Right kidney (tissue), 1 donor: ENCODE results near the gene ACAP1.
A peak's percentile ranks its signal among the peaks of the same experiment; 100 is the strongest.
"Not testable (repeated sequence)": the region's sequence is repeated elsewhere in the genome, so short reads cannot be mapped to it uniquely, and the experiment has no call there.

Experiments
- DNase-seq: peaks from one replicate; pipeline ENCODE4 v3.0.0-alpha.2; 2016

Gene ACAP1

DNA sequence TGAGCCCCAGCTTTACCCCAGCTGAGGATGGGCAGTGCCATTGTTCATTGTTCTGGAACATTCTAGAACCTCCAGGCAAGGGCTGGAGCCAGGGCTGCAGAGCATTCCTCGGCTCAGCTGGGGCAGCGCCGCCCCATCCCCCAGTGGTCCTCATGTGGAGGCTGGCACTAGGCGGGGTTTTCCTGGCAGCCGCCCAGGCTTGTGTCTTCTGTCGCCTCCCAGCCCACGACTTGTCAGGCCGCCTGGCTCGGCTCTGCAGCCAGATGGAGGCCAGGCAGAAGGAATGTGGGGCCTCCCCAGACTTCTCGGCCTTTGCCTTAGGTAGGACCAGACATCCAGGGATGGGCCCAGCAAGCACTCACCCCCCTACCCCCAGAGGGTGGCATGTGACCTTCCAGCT is 18.7 kb downstream of the ACAP1 start, which contains the start of gene TMEM95:
Gene TMEM95 (plus strand): TSS at position 104 of the 400 bp plus-strand sequence. CDS start 49 bp downstream, at position 153.
- DNase-seq, result no peak

DNA sequence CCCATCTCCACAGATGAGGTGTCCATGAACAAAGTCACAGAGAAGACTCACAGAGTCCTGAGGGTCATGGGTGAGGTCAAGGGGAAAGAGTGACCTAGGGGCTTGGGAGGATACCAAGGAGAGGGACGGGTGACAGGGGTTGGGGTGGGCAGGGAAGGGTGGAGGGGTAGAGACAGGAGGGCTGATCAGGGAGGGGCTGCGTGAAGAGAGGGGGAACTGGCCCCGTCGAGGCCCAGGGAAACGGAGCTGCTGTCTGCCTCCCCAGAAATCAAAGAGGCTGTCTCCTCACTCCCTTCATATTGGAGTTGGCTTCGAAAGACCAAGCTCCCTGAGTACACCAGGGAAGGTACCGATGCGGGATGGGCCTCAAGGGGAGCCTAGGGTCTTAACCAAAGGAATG is 19.2 kb downstream of the ACAP1 start:
- no peak for DNase-seq

DNA sequence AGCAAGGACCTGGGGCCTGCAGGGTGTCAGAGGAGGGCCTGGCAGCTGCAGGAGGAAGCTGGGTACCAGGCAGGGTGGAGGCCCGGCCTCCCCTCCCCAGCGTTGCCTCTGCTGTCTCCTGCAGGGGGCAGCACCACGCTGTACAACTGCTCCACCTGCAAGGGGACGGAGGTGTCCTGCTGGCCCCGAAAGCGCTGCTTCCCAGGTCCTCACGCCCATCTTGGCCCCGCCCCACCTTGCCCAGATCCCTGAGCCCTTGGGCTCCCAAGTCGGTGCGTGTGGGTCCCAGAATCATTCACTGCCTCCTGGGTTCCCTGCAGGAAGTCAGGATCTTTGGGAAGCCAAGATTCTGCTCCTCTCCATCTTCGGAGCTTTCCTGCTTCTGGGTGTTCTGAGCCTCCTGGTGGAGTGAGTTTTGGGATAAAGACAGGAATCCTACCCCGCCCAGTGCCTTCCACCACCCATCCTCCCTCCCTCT is 19.8 kb downstream of the ACAP1 start:
- DNase-seq, result peak; percentile 76

DNA sequence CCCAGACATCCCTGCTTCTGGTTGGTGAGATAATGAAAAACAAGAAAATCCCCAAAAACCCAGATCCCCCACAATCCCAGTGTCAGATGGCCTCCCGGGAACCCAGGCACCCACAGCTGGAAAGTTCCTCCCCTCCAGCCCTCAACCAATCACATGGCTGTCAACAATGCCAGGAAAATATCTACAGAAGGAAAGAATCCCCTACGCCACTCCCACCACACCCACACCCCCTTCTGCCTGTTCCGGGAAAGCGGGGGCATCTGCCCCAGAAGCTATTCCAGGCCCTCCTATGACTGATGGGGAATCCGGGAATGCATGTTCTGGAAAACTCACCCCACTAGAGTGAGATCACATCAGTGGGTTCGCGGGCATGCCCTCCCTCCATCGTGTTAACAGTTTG is 20.4 kb downstream of the ACAP1 start:
- DNase-seq, result no peak

DNA sequence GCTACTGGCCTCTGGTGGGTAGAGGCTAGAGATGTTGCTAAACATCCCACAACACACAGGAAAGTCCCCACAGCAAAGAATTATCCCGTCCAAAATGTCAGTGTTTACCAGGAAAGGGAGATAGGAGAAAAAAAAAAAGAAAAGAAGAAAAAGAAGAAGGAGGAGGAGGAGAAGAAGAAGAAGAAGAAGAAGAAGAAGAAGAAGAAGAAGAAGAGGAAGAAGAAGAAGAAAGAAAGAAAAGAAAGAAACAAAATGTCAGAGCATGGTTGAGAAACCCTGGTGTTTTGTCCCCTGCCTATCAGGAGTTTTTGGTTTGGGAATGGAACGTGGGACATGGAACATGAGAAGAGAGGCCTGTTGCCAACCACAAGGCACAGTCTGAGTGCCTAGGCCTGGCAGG is 21.1 kb downstream of the ACAP1 start:
- no peak for DNase-seq

DNA sequence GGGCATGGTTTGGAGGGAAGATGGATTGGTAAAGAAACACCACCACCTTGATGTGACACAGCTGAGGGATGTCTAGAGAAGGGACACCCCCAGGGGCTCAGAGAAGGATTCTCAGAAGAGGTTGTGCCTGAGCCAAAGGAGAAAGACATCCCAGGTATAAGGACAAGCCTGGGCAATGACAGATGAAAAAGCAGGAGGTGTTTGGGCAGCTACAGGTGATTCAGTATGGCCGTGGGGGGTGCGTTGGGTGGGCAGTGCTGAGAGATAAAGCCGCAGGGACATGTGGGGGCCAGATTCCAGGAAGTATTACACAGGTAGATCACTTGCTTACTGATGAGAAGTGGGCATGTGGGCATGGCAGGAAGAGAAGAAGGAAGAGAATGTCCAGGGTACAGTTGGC is 25.6 kb downstream of the ACAP1 start:
- DNase-seq, result no peak

DNA sequence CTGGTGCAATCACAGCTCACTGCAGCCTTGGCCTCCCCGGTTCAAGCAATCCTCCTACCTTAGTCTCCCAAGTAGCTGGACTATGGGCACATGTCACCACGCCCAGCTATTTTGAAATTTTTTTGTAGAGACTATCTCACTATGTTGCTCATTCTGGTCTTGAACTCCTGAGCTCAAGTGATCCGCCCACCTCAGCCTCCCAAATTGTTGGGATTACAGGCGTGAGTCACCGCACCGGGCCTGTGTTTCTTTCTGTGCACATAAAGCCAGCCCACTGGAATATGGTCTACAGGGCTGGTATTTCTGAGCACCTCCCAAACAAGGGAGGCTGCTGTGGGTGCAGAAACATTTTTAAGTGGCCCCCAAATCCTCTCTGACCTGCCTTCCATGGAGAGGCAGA is 27.0 kb downstream of the ACAP1 start:
- no peak for DNase-seq

DNA sequence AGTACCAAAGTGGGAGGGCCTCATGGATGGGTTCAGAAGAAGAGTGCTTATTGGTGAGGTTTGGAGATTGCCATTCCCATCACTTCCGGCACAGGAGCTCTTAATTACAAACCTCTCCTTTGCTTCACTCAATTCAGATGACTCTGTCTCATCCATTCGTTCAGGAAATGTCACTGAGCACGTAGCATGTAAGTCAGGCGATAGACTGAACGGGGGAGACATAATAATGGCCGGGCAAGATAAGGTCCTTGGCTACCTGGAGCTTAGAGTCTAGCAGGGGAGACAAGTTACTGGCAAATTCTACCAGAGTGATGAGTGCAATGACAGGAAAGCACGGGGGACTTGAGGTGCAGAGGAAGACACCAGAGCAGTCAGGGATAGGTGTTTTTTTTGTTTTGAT is 29.6 kb downstream of the ACAP1 start:
- DNase-seq, result not testable (repeated sequence)

DNA sequence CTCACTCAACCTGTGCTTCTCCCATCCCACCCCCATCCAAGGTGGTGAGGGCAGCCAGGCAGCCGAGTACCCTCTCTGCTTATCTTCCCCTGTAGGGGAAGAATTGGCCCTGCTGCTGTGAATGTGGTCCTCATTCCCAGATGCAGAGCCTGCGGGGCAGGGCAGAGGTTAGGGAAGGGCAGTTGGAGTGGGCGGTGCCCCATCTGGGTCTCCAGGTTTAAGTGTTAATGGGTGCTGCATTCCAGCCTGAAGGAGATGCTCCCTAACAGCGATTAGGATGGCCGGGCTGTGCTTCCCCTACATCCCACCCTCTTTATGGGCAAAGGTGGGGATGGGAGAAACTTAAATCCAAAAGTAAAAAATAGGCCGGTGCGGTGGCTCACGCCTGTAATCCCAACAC is 30.8 kb downstream of the ACAP1 start:
- no peak for DNase-seq

DNA sequence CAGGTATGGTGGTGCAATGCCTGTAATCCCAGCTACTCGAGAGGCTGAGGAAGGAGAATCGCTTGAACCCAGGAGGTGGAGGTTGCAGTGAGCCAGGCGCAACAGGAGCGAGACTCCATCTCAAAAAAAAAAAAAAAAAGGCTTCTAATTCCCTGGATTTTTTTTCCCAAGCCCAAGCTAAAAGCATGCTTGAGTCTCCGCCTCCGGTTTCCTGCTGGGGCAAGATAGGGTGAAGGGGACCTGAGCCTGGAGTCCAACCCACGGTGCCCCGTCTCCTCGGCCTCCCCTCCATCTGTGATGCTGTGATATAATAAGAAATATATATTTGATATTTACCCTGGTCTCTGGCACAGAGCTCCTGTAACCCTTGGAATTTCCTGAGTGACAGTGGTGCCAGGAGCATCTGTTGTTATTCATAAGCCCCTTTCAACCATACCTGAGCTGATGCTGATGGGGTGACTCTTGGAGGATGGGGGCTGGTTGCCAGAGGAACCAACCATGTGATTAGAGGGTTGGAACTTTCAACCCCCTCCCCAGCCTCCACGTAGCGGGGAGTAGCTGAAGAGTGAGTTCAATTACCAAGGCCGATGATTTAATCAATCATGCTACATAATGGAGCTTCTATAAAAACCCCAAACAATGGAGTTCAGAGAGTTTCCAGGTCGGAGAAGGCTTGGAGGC is 31.7 kb downstream of the ACAP1 start:
- no peak for DNase-seq

DNA sequence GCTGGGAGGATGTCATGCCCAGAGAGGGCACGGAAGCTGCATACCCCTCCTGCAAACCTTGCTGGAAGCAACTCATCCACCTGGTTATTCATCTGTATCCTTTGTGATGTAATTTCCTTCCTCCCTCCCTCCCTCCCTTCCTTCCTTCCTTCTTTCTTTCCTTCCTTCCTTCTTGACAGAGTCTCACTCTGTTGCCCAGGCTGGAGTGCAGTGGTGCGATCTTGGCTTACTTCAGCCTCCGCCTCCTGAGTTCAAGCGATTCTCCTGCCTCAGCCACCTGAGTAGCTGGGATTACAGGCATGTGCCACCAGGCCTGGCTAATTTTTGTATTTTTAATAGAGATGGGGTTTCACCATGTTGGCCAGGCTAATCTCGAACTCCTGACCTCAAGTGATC is 32.3 kb downstream of the ACAP1 start:
- not testable (repeated sequence) for DNase-seq

DNA sequence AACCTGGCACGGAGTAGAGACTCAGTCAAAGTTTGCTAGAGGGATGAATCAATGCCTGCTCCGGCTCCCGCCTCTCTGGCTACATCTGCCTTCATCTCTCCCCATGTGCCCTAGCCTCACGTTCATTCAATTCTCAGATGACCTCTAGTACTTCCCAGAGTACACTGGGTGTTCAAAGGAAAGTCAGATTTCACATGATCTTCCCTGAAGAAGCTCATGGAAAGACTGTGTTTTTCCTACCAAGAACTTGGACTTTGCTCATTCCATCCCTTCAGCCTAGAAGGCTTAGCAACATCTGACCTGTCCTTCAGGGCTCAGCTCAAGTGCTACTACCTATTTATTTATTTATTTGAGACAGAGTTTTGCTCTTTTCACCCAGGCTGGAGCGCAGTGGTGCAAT is 33.5 kb downstream of the ACAP1 start:
- no peak for DNase-seq

DNA sequence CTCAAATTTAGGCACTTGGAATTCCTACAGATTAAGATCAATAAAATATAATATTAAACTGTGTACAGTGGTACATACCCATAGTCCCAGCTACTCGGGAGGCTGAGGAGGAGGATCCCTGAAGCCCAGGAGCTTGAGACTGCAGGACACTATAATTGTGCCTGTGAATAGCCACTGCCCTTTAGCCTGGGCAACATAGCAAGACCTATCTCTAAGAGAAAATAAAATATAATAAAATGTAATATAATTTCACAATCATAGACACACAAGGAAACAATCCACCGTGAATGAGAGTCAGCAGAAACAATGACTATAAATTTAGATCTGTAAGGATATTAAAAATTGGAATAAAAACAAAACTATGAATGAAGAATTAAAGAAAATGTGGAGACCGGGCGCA is 34.5 kb downstream of the ACAP1 start:
- DNase-seq, result no peak

DNA sequence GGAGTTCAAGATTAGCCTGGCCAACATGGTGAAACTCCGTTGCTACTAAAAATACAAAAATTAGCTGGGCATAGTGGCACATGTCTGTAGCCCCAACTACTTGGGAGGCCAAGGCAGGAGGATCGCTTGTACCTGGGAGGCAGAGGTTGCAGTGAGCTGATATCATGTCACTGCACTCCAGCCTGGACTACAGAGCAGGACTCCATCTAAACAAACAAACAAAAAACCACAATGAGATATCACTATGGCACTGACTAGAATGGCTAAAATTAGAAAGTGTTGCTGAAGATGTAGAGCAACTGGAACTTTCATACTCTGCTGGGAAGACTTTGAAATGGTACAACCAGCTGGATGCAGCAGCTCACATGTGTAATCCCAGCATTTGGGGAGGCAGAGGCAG is 38.0 kb downstream of the ACAP1 start:
- DNase-seq, result no peak

DNA sequence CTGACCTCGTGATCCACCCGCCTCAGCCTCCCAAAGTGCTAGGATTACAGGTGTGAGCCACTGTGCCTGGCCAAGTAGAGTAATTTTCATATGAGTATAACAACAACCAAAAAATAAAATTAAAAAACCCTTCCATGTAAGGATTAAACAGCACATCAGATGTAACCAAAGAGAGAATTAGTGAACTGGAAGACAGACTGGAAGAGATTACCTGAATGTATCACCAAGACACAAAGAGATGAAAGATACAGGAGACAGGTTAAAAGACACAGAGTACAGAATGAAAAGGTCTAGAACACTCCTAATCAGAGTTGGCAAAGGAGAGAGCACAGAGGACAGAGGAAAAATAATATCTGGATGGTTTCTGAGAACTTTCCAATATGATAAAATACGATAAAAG is 42.8 kb downstream of the ACAP1 start:
- no peak for DNase-seq

DNA sequence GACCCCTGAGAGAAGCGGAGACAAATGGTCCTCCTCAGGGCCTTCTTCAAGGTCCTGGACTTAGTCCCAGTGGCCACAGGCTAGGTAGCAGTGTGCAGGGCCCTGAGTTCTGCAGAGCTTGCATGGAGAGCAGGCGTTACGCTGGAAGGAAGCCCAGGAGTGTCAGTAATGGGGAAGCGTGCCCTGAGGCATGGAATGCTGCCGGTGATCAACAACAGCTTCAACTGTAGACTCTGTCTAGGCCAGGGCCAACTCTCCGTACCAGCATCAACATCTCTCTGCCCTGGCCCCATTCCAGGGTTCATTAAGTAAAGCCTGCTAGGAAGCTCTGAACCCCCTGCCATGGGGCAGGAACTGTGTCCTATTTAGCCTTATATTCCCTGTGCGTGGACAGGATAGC is 44.0 kb downstream of the ACAP1 start:
- DNase-seq, result no peak

DNA sequence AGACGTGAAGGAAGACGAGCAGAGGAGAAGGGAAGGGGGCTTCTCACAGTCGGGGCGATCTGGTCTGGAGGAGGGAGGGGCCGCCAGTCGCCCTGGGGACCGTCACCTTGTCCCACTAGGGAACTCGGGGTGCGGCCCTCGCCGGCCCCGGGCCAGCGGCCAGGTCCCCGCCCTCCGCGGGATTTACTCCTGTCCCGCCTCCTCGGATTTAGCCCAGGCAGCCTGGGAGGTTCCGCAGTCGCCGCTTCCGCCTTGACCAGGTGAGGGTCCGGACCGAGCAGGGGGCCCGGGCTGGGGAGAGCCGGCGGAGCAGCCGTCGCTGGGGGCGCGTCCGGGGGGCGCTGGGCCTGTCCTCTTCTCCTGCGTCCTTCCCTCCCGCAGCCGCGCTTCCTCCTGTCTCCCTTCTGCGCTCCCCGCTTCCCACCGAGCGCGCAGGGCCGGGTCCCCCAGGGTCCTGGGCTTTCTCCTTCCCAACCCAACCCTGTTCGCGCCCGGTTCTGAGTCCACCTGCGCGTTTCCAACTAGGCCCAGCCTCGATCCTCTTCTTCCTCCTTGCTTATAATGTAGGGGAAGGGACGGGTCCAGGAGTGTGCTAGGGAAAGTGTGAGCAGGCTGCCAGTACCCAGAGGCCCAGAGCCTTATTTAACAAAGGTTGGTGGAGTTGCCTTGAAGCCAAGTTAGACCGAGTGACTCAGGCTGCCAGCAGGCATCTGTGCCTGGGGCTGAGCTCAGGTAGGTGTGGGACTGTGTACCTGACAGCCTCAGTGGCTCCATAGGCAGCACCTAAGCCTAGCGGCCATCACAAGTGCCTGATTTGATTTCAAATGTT is 44.7 kb downstream of the ACAP1 start, which contains the start of gene TNK1:
Gene TNK1 (plus strand): TSS at position 235 of the 829 bp plus-strand sequence. CDS start 1,838 bp downstream, outside the sequence.
- DNase-seq, result peak; percentile 58

DNA sequence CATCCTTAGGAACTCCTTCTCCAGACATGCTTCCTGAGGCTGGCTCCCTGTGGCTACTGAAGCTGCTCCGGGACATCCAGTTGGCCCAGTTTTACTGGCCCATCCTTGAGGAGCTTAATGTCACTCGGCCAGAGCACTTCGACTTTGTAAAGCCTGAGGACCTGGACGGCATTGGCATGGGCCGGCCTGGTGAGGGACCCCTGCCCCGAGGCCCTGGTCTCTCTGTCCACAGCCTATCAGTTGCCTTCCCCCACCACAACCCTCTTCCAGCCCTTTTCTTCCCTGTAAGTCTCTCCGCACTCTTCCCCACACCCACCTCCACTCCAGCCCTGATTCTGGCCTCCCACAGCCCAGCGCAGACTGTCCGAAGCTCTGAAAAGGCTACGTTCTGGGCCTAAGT is 46.6 kb downstream of the ACAP1 start:
- no peak for DNase-seq

DNA sequence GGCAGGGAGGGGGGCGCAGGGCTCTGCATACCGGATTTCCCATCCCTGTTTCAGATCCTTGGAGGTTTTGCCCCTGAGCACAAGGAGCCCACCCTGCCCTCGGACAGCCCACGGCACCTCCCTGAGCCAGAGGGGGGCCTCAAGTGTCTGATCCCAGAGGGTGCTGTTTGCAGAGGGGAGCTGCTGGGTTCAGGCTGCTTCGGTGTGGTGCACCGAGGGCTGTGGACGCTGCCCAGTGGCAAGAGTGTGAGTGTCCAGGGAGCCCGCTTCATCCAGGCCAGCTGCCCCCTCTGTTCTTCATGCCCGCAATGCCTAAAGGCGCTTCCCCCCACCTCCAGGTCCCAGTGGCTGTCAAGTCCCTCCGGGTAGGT is 47.0 kb downstream of the ACAP1 start:
- DNase-seq, result no peak

DNA sequence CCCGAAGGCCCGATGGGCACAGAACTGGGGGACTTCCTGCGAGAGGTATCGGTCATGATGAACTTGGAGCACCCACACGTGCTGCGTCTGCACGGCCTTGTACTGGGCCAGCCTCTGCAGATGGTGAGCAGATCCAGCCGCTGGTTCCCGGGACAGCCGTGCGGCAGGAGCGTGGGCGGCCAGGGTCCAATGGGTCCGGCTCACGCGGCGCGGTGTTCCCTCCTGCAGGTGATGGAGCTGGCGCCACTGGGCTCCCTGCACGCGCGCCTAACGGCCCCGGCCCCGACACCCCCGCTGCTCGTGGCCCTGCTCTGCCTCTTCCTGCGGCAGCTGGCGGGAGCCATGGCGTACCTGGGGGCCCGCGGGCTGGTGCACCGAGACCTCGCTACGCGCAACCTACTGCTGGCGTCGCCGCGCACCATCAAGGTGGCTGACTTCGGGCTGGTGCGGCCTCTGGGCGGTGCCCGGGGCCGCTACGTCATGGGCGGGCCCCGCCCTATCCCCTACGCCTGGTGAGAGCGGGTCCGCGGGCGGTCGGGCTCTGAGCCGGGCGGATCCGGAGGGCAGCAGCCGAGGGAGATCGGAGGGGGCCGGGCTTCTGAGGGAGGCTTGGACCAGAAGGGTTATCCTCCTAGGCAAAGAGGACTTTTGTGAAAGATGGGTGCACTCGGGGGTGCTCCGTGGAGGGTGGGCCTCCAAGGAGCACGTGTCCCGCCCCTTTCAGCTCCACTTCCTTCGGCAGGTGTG is 47.6 kb downstream of the ACAP1 start:
- peak; percentile 88 for DNase-seq

DNA sequence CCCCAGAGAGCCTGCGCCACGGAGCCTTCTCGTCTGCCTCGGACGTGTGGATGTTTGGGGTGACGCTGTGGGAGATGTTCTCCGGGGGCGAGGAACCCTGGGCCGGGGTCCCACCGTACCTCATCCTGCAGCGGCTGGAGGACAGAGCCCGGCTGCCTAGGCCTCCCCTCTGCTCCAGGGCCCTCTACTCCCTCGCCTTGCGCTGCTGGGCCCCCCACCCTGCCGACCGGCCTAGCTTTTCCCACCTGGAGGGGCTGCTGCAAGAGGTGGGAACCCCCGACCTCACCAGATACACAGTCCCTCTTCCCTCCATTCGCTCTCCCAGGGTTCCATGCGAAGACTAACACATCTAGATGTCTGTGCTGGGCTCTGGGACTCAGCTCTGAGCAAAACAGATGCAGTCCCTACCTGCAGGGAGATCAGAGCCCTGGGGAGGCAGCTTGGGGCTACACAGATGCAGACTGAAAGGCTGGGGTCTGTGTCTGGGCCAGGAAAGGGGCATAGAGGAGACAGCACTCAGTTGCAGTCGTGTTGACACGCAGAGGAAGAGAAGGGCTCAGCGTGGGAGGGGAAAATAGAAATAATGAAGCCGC is 48.3 kb downstream of the ACAP1 start:
- DNase-seq, result no peak

DNA sequence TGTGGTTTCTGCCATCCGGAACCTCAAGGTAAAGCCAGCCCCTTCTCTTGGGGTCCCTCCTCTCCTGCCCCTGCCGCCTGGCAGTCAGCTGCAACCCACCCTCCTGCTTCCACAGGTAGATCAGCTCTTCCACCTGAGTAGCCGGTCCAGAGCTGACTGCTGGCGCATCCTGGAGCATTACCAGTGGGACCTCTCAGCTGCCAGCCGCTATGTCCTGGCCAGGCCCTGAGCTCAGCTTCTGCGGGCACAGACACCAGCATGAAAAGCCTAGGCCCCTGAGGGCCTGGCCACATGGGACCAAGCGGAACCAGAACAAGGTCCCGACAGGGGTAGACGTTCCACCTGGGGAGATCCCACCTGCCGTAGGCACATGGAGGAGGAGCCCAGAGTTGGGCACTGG is 52.5 kb downstream of the ACAP1 start:
- no peak for DNase-seq
